H1 (cell line): Measurements from ENCODE around the gene DKC1. TPM values are rescaled to one million over a fixed set of nuclear protein-coding genes. Genes with fewer than 3 reads are reported as not detected.

ENCODE experiments used
- CTCF ChIA-PET: fragments of 300-600 bp; sonication (Branson Sonifier 250); formaldehyde crosslinking; loops from one replicate; lab custom pipeline; 2021; ENCODE audit not compliant: partially characterized antibody; lab: Charles Lee
- POLR2A ChIA-PET: fragments of 300-600 bp; sonication (Branson Sonifier 250); formaldehyde crosslinking; loops from one replicate; lab custom pipeline; 2021; ENCODE audit warnings: inconsistent platforms; ENCODE audit not compliant: partially characterized antibody; lab: Charles Lee
- DNase-seq, 2 experiments: peaks; one replicate each; pipeline versions ENCODE4 v3.0.0 to v3.0.0-alpha.2; 2010 to 2022; ENCODE audit warnings: low spot score in 2 of 2, low read depth in 1 of 2, mixed read lengths in 1 of 2
- FAIRE-seq: peaks from 2 replicates; lab custom pipeline; 2011; peaks lifted over from hg19 to GRCh38; lab: Jason Lieb, UNC
- H2AFZ ChIP-seq: 2 replicates; pipeline ENCODE4 v1.8.1; 2012; ENCODE audit warnings: low read length, inconsistent platforms
- H2AK5ac ChIP-seq: 2 replicates; pipeline ENCODE4 v1.6.1; 2013; ENCODE audit warnings: low read depth, low read length
- H2BK120ac ChIP-seq: replicated peaks from 2 replicates; pipeline ENCODE3; 2013; ENCODE audit warnings: low read depth, low read length, inconsistent platforms
- H2BK12ac ChIP-seq: 2 replicates; pipeline ENCODE4 v1.6.1; 2013; ENCODE audit warnings: low read depth, low read length
- H2BK15ac ChIP-seq: 2 replicates; pipeline ENCODE4 v1.6.1; 2013; ENCODE audit warnings: low read length
- H2BK20ac ChIP-seq: 2 replicates; pipeline ENCODE4 v1.6.1; 2013; ENCODE audit warnings: low read length
- H2BK5ac ChIP-seq: 2 replicates; pipeline ENCODE4 v1.6.1; 2013; ENCODE audit warnings: low read depth, low read length
- H3K14ac ChIP-seq: 2 replicates; pipeline ENCODE4 v1.6.1; 2013; ENCODE audit warnings: inconsistent platforms; ENCODE audit not compliant: insufficient read length
- H3K18ac ChIP-seq: 2 replicates; pipeline ENCODE4 v1.6.1; 2013; ENCODE audit warnings: low read length; ENCODE audit errors: extremely low read depth
- H3K23ac ChIP-seq: 2 replicates; pipeline ENCODE4 v1.6.1; 2013; ENCODE audit warnings: inconsistent platforms; ENCODE audit not compliant: insufficient read length
- H3K23me2 ChIP-seq: 2 replicates; pipeline ENCODE4 v1.6.1; 2013; ENCODE audit warnings: low read depth, low read length
- H3K27ac ChIP-seq: 2 replicates; pipeline ENCODE4 v1.6.1; 2011; ENCODE audit warnings: low read depth, low read length, inconsistent platforms
- H3K27me3 ChIP-seq, 4 experiments: replicated peaks in 1 of 4; 1 replicate in 1 of 4; 2 replicates in 3 of 4; pipeline versions ENCODE4 v1.6.1 to v1.8.1; 2011 to 2013; ENCODE audit warnings: low read length in 3 of 4, mild to moderate bottlenecking in 3 of 4, inconsistent platforms in 2 of 4, mixed read lengths in 2 of 4, moderate library complexity in 1 of 4; ENCODE audit not compliant: control insufficient read depth in 3 of 4, insufficient read depth in 3 of 4; ENCODE audit errors: extremely low read depth in 1 of 4
- H3K36me3 ChIP-seq, 4 experiments: 2 replicates each; pipeline versions ENCODE4 v1.6.1 to v1.8.1; 2011 to 2013; ENCODE audit warnings: mild to moderate bottlenecking in 4 of 4, low read length in 3 of 4, moderate library complexity in 2 of 4, control low read depth in 1 of 4, inconsistent platforms in 1 of 4; ENCODE audit not compliant: insufficient read depth in 4 of 4, control insufficient read depth in 2 of 4
- H3K4ac ChIP-seq: replicated peaks from 2 replicates; pipeline ENCODE3; 2013; ENCODE audit warnings: low read length, low read depth, mixed read lengths, inconsistent platforms; ENCODE audit not compliant: insufficient read length
- H3K4me1 ChIP-seq, 4 experiments: replicated peaks in 1 of 4; 1 replicate in 1 of 4; 2 replicates in 3 of 4; pipeline versions ENCODE4 v1.6.1 to v1.8.1; 2011 to 2013; ENCODE audit warnings: low read length in 3 of 4, inconsistent platforms in 2 of 4, mixed read lengths in 1 of 4; ENCODE audit not compliant: insufficient read depth in 4 of 4, control insufficient read depth in 3 of 4
- H3K4me2 ChIP-seq, 2 experiments: 2 replicates each; pipeline versions ENCODE4 v1.6.1 to v1.8.1; 2011 to 2013; ENCODE audit warnings: low read depth in 2 of 2, low read length in 2 of 2, control low read depth in 1 of 2, inconsistent platforms in 1 of 2, mild to moderate bottlenecking in 1 of 2; ENCODE audit not compliant: insufficient read depth in 1 of 2
- H3K4me3 ChIP-seq, 4 experiments: fragments of 200-600, 300-600 bp in 1 of 4; sonication (generic), shearing (Covaris generic), sonication (Bioruptor Twin) in 1 of 4; 2 replicates each; pipeline versions ENCODE4 v1.5.1 to v1.8.1; 2011 to 2016; ENCODE audit warnings: low read length in 4 of 4, low read depth in 3 of 4, control low read depth in 2 of 4, inconsistent platforms in 2 of 4, mild to moderate bottlenecking in 2 of 4, mixed read lengths in 1 of 4, moderate library complexity in 1 of 4; ENCODE audit not compliant: insufficient read depth in 2 of 4; ENCODE audit errors: extremely low read depth in 1 of 4
- H3K56ac ChIP-seq: replicated peaks from 2 replicates; pipeline ENCODE3; 2013; ENCODE audit warnings: low read depth, mild to moderate bottlenecking, mixed read lengths, low read length, inconsistent platforms; ENCODE audit not compliant: insufficient read length
- H3K79me1 ChIP-seq: 2 replicates; pipeline ENCODE4 v1.6.1; 2013; ENCODE audit warnings: low read depth, low read length, control low read depth
- H3K79me2 ChIP-seq, 2 experiments: 2 replicates each; pipeline versions ENCODE4 v1.6.1 to v1.8.1; 2012 to 2013; ENCODE audit warnings: low read length in 2 of 2, mild to moderate bottlenecking in 2 of 2, inconsistent platforms in 1 of 2; ENCODE audit not compliant: insufficient read depth in 2 of 2, control insufficient read depth in 1 of 2
- H3K9ac ChIP-seq, 4 experiments: replicated peaks in 1 of 4; 1 replicate in 1 of 4; 2 replicates in 3 of 4; pipeline versions ENCODE4 v1.6.1 to v1.8.1; 2011 to 2013; ENCODE audit warnings: low read depth in 3 of 4, low read length in 3 of 4, control low read depth in 2 of 4, mild to moderate bottlenecking in 2 of 4, moderate library complexity in 2 of 4, inconsistent platforms in 1 of 4; ENCODE audit errors: extremely low read depth in 1 of 4
- H3K9me3 ChIP-seq, 2 experiments: 2 replicates each; pipeline versions ENCODE4 v1.6.1 to v1.8.1; 2012 to 2013; ENCODE audit warnings: mild to moderate bottlenecking in 2 of 2, moderate library complexity in 2 of 2, control low read depth in 1 of 2, inconsistent platforms in 1 of 2, low read depth in 1 of 2, low read length in 1 of 2, mixed read lengths in 1 of 2; ENCODE audit not compliant: insufficient read depth in 2 of 2
- H4K20me1 ChIP-seq, 2 experiments: replicated peaks in 1 of 2; 2 replicates each; pipeline versions ENCODE3 to v1.8.1; 2011 to 2013; ENCODE audit warnings: inconsistent platforms in 2 of 2, low read length in 2 of 2, mild to moderate bottlenecking in 1 of 2; ENCODE audit not compliant: insufficient read depth in 2 of 2, control insufficient read depth in 1 of 2
- H4K5ac ChIP-seq: 2 replicates; pipeline ENCODE4 v1.6.1; 2013; ENCODE audit warnings: low read length, low read depth, mixed read lengths, inconsistent platforms; ENCODE audit not compliant: insufficient read length
- H4K8ac ChIP-seq: 2 replicates; pipeline ENCODE4 v1.8.0; 2013; ENCODE audit warnings: mild to moderate bottlenecking, moderate library complexity, low read length, inconsistent platforms; ENCODE audit not compliant: insufficient read depth; ENCODE audit errors: extremely low read depth
- H4K91ac ChIP-seq: replicated peaks from 2 replicates; pipeline ENCODE3; 2013; ENCODE audit warnings: low read length, mixed read lengths, inconsistent platforms; ENCODE audit not compliant: insufficient read length
- WGBS, 2 experiments: shearing (Covaris generic) in 1 of 2; methylation state at CpG; one replicate each; pipeline versions ENCODE4 v1.1.6 to v1.1.7; 2013 to 2015; ENCODE audit warnings: low lambda C conversion rate in 2 of 2, mixed read lengths in 2 of 2, inconsistent platforms in 1 of 2, low coverage in 1 of 2, missing lambda C conversion rate in 1 of 2; ENCODE audit not compliant: insufficient replicate concordance in 2 of 2, insufficient coverage in 1 of 2, insufficient read length in 1 of 2; ENCODE audit errors: extremely low coverage in 1 of 2, missing lambda C conversion rate in 1 of 2; 5-methylcytosine and 5-hydroxymethylcytosine counted together
- polyA plus RNA-seq, 7 experiments: library from polyadenylated mRNA; depleted of rRNA in 3 of 7; stranded (reverse) in 5 of 7; unstranded in 2 of 7; fragments of >200 nt in 5 of 7; fragments of 200-250 nt in 2 of 7; gene quantifications; 1 replicate in 5 of 7; 2 replicates in 1 of 7; 4 replicates in 1 of 7; pipeline versions ENCODE4 v1.2.1 to v1.2.3, GENCODE V29; 2011 to 2013; ENCODE audit warnings: missing spikeins in 2 of 7, mixed read lengths in 2 of 7
- total RNA-seq: library from RNA; stranded (reverse); fragmentation: NEBNext Ultra II Directional; extraction: Animal tissue kit (Norgen Biotek cat#: 25700); gene quantifications from 2 replicates; pipeline ENCODE4 v1.2.1, GENCODE V29; 2021

DKC1 gene
- total and polyA plus RNA-seq, 2 of the 8 experiments (the other 6 are each of a cell fraction or from before 2014, with no cell fraction given) = 65.6 to 143 TPM

DNA sequence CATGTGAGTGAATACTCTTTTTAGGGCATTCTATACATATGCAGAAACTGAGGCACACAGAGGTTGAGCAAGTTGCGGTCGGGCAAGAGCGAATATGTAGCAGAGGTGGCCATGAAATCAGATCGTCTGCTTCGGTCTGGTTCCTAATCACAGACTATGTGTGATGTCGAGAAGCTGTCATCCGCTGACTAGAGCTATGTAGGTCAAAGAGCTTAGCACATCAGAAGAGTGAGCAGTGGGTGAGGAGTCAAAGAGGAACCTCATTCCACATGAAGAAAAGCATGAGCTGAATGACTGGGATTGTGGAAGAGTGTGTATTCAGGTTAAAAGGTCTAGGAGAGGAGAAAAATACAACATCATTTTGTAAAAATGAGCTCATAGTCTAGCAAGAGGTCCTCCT lies 30.8 kb upstream of the DKC1 start:
- H4K91ac ChIP-seq = no peak overlapping the region
- H3K27me3 ChIP-seq = no peaks in the 10 kb centered on the region
- no peak overlapping the region for H2BK12ac ChIP-seq
- H3K4me2 ChIP-seq = no peak overlapping the region
- no peak overlapping the region for H4K8ac ChIP-seq
- H3K27ac ChIP-seq = no peak overlapping the region
- no peak overlapping the region for H3K4me3 ChIP-seq
- DNase-seq (no peak), FAIRE-seq (no peak)
- H2AK5ac ChIP-seq = no peak overlapping the region
- ChIA-PET CTCF (interaction anchor here (0.7 to 1.6 kb wide), 5 partner anchors 14 to 140 kb away, joined by 3 to 6 read pairs (median 4); no protein-coding TSS in a partner anchor), POLR2A (no interaction called here)
- H3K36me3 ChIP-seq = no peaks in the 10 kb centered on the region
- no peaks in the 10 kb centered on the region for H4K20me1 ChIP-seq
- H3K18ac ChIP-seq = no peak overlapping the region
- no peaks in the 10 kb centered on the region for H3K4me1 ChIP-seq
- no peak overlapping the region for H2BK5ac ChIP-seq
- no peak overlapping the region for H3K56ac ChIP-seq
- H3K23me2 ChIP-seq = no peaks in the 10 kb centered on the region
- H3K9me3 ChIP-seq = no peaks in the 10 kb centered on the region
- no peak overlapping the region for H3K14ac ChIP-seq
- no peak overlapping the region for H3K9ac ChIP-seq
- H2AFZ ChIP-seq = no peak overlapping the region
- no peaks in the 10 kb centered on the region for H3K79me1 ChIP-seq
- no peak overlapping the region for H3K4ac ChIP-seq
- 84% methylated on average over 7 of the region's 7 CpGs; no CpG with 5 or more reads in 1 of the 2 experiments for WGBS, 2 experiments
- H2BK20ac ChIP-seq = no peak overlapping the region
- H3K79me2 ChIP-seq = no peaks in the 10 kb centered on the region
- H2BK15ac ChIP-seq = no peak overlapping the region
- H3K23ac ChIP-seq = no peak overlapping the region
- no peak overlapping the region for H4K5ac ChIP-seq
- H2BK120ac ChIP-seq = no peak overlapping the region
